Measurements from ENCODE around the gene DPEP2. TPM values are rescaled to one million over a fixed set of nuclear protein-coding genes. Genes with fewer than 3 reads are reported as not detected.

The DPEP2 gene
- total and polyA plus RNA-seq, 2 of the 13 experiments (the other 11 are each of a cell fraction or from before 2014, with no cell fraction given): 0.18 TPM; not detected in 1

- TF ChIP-seq ZBED4 (CRISPR knock-in tag; IDR thresholded peaks at IDR 0.05; ENCODE audit: borderline replicate concordance) (no peak), PBX2 (CRISPR knock-in tag; IDR thresholded peaks at IDR 0.05) (no peak), EED (CRISPR knock-in tag; IDR thresholded peaks at IDR 0.05) (0 out of 2 replicates have a peak, but pooled peaks have one; percentile 22), ZNF512B (CRISPR knock-in tag; IDR thresholded peaks at IDR 0.05; ENCODE audit: borderline replicate concordance) (no peak), NR2C2 (CRISPR knock-in tag; IDR thresholded peaks at IDR 0.05; ENCODE audit: borderline replicate concordance) (no peak)
Observed at GRCh38 chr16:68021490-68021889, 22.2 kb upstream of the DPEP2 start (continued).

All from HepG2 (cell line).